ENCODE data around the gene SLAMF9. TPM values are rescaled to one million over a fixed set of nuclear protein-coding genes. Genes with fewer than 3 reads are reported as not detected.
A peak's percentile ranks its signal among the peaks of the same experiment; 100 is the strongest.

The SLAMF9 gene
- total RNA-seq, 1 donor from 2014 or later = 1.9 TPM

DNA sequence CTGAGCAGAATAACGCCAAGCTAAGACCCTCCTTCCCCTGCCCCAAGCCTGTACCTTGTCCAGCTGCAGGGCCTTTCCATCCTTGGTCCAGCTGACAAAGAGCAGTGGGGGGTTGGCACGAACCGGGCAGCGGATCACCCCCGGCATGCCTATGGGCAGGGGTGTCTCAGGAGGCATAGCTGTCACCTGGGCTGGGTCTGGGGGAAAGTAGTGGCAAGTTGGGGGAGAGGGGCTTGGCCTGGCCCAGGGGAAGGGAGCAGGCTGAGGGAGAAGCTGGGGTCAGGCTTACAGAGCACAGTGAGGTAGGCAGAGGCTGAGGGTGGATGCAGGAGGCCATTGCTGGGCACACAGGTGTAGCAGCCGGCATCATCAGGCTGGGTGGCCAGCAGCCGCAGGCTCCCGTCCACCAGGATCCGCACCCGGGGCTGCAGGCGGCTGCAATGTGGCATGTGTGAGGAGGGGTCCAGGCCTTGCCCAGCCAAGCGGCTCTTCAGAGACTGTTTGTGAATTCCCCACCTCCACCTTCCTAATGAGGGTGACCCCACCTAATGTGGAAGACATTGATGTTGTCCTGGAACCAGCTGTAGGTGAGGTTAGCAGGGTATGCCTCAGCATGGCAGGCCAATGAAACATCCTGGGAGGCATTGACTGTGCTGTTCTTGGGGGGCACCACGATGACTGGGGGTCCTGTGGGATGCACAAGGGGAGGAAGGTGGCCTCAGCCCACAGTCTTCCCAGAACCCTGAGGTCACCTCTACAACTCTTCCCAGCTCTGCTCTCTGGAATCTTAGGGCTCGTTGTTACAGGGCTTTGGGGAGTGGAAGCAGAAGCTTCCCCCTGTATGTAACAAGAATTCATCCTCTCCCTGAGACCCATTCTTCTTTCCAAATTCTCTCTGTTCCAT lies 19.6 kb downstream of the SLAMF9 start:
- no peak for DNase-seq (ENCODE audit: low spot score)

DNA sequence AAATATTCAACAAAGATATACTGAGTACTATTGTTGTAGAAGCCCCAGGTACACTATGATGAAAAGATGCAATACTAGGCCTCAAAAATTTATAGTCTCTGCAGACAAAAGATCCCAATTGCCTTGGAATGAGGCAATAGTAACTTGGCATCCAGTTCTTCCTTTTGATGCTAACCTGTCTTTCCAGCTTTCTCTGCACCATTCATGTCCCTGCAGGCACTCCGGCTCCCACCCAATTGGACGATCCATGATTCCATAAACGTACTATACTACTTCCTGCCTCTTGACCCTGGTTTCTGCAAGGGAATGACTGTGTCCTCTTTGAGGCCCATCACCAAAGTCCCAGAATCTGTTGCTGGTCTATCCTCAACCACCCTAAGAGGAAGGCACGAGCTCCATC lies 20.7 kb downstream of the SLAMF9 start:
- DNase-seq (ENCODE audit: low spot score) = no peak

DNA sequence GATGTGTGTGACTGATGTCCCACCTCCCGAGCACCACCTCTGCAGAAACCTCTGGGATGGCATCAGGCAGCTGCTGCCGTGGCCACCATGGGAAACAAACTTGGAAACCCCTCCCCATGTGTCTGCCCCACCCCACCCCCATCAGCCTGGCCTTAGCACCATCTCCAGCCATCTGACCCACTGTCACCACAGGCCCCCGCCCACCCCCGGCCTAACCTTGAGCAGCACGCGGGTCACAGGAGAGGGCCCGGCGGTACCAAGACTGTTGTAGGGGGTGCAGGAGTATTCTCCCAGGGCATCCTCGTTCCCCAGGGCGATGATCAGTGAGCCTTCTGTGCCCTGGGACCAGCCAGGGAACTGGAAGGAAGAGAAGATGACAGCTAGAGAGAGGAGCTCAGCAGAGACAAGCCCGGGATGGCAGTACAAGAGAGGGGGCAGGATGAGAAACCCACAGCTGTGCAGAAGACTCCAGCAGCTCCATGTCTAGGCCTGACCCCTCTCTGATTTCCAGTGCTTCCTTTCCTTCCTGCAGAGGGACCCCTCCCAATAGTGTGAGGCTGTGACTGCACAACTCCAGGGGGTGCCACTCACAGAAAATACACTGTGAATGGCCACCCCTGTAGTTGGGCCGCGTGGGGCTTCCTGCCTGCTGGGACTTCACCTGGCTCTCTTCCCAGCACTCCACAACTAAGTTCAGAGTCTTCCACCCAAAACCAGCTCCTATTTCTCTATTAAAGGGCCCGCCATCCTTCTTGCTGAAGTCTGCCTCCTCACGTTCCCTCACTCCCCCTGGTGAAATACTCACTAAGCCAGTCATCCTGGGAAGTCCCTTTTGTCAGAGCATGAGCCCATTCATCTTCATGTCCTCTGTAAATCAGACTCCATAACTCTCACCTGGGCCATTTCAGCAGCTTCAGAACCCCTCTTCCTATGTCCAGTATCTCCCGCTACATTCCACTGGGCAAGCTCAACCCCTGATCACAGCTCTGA lies 21.4 kb downstream of the SLAMF9 start:
- DNase-seq (ENCODE audit: low spot score) = no peak

DNA sequence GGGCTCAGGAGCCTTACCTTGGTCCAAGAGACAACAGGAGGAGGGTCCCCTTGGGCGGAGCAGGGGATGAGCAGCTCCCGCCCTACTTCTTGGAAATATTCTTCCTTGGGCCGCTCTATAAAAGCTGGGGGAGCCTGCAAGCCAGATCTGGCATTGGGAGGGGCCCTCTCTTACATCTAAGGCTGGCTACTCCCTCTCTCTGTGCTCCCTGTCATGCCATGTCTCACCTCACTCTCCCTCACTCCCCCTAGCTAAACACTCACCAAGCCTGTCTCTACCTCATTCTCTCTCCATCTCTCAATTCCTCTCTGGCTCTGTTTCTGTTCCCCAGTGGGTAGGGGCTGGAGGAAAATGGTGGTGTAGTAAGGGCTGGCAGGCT lies 22.3 kb downstream of the SLAMF9 start:
- DNase-seq (ENCODE audit: low spot score) = no peak

DNA sequence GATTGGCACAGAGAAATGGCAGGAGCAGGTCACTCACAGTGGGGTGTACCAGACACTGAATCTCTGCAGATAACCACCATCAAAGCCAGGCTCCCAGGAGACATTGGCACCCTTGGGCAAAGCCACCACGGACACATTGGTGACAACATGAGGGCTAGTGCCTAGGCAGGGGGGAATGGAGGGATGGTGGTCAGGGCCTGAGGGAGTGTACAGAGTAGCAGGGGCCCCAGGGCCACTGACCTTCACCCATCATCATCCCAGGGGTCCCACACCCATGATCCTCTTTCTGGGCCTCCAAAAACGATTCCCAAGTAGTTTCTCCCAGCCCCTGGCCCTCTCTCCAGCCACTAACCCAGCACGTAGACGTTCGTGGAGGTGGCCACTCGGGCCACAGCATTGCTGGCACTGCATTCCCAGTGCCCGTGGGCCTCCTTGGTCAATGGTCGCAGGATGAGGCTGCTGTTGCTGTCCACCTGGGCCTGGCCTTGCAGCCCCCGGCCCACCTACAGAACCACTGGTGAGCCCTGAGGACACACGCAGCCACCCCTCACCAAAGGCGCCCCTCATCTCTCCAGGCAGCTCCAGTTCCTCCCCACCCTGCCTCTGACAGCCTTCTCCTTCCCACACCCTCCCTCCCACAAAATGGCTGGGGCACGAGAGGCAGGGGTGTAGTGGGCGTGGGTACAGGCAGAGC lies 22.8 kb downstream of the SLAMF9 start:
- no peak for DNase-seq (ENCODE audit: low spot score)

DNA sequence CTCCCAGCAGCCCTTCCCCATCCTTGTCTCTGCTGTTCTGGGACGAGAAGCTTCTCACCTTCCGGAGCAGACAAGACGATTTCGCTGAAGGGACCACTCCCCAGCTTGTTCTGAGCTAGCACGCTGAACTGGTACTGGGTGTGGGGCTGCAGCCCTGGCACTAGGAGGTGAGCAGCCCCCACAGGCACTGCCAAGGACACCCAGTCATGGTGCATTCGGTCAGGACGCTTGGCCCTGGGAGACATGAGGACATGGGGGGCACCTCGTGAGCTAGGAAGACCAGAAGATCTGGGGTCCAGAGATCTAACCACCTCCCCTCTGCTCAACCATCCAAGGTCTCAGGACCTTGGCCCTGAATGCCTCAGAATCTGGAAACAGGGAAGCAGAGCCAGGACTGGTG lies 23.4 kb downstream of the SLAMF9 start:
- no peak for DNase-seq (ENCODE audit: low spot score)

DNA sequence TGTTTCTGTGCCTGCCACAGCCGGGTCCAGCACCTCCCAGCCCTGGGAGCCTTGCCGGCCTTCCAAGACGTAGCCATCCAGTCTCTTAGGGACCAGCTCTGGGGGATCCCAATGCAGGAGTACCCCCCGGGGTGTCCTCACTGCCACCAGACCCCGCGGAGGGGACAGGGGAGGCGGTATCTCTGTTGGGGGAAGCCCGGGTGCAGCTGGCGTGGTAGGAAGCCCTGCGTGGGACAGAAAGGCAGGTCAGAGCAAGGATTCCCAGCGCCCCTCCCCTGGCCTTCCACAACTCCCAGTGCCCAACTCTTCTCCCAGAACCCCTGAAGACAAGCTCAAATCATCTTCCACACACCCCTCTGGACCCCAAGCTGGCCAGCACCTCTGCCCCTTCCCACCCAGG lies 23.8 kb downstream of the SLAMF9 start:
- DNase-seq (ENCODE audit: low spot score) = no peak

DNA sequence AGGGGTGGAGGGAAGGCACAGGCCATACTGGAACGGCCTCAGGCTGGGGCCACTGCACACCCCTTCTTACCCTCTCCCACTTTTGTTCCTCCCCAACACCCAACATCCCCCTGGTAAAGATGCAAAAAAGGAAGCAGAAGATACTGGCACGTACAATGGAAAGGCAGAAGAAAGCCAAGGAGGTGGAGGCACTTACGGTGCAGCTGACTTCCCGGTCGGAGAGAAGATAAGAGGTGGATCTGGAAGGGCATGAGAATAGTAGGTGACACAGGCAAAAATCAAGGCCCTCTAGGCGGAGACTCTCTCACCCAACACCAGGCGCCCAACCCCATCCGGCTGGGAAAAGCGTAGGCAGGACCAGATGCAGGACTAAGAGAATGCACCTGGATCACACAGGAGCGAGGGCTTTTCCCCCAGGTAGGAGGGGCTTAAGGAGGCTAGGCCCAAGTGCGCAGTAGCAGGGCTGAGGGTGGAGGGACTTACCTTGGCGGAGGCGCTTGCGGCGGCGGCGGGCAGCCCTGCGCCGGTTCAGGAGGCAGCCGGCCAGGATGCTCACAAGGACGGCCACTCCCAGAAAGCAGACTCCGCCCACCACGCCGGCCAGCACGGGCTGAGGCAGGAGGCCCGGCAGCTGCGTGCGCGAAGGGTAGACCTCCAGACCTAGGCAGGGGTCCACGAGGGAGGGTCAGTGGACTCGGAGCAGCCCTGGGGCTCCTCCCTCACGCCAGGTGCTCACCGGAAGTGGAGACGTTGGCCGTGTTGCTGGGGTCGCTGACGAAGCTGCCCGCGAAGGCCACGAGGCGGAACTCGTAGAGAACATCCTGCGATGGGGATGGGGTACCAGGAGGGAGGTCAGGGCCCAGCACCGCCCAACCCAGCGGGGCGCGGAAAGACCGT lies 24.6 kb downstream of the SLAMF9 start:
- DNase-seq (ENCODE audit: low spot score) = no peak

DNA sequence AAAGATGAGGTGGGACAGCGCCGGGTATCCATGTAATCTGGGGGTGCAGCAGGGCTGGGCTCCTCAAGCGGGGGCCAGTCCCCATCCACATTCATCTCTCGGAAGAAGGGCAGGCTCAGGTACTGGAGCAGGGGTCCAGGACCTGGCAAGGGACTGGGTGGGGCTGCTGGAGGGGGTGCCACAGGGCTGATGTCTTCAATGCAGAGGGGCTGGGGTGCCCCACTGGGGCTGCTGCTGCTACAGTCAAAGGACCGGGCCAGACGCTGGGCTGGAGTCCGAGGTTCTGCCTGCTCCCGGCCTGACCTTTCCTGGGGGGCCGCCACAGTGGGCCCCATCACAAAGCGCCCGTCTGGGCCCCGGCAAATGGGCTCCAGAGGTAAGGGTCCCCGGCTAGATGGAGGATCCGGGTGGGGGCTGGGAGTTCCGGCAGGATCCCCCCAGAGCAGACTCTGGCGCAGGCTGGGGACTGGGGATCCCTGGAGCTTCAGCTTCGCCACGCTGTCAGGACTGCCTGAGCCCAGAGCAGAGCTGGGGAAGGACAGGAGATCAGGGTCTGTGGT lies 25.5 kb downstream of the SLAMF9 start:
- no peak for DNase-seq (ENCODE audit: low spot score)

DNA sequence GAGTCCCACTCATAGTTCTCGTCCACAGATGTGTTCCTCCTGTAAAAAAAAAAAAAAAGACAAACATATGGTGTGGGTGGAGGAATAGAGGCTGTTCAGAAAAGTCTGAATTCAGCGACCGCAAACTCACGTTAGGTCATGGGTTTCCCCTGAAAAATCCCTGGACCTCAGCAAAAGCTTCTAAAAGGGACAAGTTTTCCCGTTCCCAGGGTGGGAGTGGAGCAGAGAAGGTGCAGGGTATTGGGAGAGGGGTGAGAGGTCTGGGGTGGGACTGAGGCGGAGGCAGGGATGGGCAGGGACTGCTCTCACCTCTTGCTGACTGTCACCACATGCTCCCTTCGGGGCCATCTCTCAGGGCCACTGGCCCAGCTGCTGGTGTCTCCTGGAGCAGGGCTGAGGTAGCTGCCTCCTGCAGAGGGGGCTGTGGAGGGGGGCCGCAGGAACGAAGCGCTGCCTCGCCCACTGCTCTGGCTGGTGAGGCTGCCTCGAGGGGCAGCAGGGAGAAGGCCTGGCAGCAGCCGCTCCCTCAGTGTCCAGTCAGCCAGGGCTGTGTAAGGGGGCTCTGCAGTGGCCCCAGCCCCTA lies 26.1 kb downstream of the SLAMF9 start:
- no peak for DNase-seq (ENCODE audit: low spot score)

DNA sequence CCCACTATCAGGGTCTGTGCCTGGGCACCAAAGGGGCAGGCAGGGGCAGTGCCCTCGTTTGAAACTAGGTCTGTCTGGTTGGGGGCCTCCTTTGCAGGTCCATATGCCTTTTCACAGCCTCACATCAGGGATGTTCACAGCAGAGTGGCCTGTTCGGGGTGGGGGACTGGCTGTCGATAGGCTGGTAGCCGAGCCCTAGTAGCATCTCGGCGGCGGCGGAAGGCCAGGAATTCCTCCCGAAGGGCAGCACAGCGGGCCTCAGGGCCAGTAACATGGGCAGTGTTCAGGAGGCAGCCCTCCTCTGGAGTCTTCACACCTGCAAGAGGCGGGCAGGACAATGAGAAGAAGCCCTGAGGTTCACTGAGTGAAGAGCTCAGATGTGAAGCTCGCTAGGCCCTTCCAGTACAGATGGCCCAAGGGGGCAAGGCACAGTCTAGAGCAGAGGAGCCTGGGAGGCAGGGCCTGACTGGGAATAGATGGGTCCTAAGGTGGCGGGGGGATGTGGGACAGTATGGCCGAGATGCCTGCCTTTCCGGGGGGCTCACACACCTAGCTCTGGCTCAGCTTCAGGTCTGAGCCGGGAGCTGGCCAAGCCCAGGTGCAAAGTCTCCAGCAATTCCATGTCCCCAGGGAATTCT lies 26.7 kb downstream of the SLAMF9 start:
- no peak for DNase-seq (ENCODE audit: low spot score)

DNA sequence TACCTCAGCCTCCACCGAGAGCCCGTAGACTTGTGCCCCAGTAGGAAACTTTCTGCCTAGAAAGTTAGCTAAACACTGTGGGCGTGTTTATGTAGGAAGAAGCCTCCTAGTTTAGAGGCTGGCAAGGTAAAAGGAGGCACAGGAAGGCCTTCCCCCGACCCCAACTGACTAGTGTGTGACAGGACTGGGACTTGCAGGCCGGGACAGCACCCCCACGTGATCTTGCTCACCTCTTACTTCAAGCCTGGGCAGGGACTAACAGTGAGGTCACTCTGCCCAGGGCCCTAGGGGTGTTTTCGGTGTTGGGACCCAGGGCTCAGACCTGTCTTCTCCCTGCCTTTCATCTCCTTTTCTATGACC lies 28.3 kb downstream of the SLAMF9 start:
- DNase-seq (ENCODE audit: low spot score) = no peak

DNA sequence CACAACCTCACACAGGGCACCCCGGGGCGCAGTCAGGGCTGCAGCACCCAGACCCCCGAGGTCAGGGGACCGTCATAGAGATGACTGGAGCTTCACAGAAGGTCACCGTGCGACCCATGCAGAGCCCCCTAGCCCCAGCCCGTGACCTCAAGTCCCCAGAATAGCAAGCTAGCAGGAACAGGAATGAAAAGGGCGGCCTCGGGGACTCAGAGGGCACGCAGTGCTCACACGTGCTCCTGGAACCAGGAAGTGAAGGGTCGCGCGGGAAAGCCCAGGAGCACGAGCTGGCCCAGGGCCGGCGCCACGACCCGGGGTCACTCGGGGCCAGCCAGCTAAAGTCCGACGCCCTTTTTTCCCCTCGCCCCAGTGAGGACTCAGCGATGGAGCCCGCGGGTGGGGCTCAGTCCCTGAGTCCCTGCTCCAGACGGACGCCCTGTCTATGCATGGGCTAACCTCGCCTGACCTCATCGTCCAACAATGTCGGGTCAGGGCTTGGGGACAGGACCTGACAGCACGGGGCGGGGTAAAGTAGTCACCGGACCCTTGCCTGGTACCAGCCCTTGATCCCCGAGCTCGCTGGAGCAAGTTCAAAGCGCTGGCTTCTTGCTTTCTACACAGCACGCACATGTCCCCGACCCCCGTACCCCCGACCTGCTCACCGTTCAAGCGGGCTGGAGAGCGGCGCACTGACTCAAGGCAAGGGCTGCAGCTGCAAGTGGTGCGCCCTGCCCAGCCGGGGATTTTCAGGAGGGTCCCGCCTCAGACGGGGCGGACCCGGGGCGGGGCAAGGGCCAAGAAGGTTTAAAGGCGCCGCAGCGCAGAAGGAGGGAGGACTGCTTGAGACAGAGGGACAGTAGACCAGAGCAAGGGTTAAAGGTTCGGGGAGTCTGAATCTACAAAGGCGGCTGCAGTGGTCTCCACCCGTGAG lies 29.0 kb downstream of the SLAMF9 start, which contains the start of gene TAGLN2:
Gene TAGLN2 (minus strand): TSS at position 717 of the 928 bp plus-strand sequence. CDS start 4,998 bp downstream, outside the sequence.
- peak; percentile 98 for DNase-seq (ENCODE audit: low spot score)

DNA sequence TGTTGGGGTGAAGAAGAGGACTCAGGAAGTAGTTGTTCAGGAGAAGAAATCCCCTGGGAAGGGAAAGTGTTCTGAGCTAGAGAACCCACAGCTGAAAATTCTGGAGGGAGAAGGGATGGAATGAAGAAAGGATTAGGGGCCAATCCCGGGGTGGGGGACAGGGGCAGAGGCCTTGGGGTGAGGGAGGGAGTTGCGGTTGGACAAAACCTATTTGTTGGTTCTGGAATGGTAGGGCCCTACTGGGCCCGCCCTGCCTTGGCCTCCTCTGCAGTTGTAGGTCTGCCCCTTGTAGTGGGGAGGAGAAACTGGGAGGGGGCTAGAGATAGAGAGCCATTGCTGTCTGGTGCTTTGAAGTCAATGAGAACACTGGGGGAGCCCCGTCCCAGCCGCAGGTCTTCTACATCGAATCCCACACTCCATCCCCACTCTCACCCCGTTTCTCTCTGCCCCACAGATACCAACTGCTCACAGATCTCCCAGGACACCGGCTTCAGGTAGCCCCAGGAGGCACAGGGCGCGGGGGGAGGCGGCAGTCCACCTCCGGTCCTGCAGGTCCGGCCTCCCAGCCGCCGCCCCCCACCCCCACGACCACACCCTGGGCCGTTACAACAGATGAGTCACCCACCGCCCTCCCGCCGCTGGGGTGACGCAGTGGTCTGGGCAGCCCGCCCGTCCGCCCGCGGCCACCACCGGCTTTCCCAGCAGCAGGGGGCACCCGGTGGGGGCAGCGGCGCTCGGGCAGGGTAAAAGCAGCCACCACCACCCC lies 29.8 kb downstream of the SLAMF9 start:
- DNase-seq (ENCODE audit: low spot score) = peak; percentile 83

DNA sequence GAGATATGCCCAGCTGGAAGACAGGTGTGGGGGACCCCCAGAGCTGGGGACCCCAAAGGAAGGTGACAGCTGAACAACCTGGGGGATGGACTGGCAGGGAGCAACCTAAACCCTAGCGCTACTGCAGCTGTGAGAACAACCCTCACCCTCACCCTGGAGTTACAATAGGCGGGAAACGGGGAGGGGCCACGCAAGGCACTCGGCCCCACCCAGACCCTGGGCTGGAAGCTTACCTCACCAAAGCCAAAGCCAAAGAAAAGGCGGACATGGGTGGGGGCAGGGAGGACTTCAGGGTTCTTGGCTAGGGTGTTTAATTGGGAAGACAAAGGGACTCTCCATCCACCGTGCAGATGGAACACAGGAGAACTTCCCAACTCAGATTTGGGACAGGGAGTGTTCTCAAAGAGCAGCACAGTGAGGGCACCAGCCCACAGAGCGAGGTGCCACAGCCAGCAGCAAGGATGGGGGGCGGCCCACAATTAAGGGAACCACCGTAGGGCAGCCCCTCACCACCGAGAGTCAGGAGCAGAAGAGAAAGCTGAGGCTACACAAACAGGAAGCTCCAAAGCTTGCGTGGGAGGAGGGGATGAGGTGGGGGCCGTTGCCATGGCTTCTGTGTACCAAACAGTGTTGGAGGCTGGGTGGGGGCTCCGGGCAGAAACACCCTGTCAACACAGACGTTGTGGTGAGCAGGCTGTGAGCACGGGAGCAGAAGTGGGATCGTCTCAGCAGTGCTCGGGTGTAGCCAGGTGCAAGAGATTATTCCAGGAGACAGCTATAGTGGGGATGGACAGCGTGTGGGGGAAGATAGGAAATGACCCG lies 30.6 kb downstream of the SLAMF9 start:
- DNase-seq (ENCODE audit: low spot score) = peak; percentile 86

DNA sequence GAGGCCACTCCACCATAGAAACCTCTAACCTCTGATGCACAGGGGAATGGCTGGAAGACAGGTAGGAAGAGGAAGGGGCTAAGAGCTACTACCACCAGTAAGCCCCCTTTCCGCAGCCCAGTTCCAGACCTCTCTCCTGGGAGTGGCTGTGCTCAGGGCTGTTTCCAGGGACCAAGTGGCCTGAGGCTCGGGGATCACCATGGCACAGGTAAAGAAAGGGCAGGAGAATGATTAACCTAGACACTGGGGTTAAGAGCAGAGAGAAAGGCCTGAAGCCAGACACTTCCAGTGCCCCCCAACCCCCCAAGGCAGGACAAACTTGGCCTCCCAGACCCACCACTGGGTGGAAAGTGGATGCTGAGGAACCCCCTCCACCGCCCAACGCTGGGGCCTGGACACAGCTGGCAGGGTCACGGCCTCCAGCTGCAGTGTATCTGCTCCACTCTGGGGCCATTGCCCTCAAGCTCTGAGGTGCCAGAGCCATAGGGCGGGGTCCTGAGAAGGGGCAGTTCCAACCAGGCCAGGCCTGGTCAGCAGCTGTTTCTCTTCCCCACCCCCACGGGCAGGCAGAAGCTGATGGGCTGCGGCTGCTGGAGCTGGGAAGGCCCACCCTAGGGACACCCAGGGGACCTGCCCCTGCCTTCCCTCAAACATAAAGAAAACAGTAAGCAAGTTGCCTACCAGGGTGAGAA lies 31.4 kb downstream of the SLAMF9 start:
- DNase-seq (ENCODE audit: low spot score) = no peak

Data from umbilical cord (tissue), 2 donors.